Natural killer cell (primary cell): ENCODE data around the gene GTPBP8. TPM values are rescaled to one million over a fixed set of nuclear protein-coding genes. Genes with fewer than 3 reads are reported as not detected.

Experiments
- ATAC-seq, 3 donors: fragments of 150-1000 bp in 2 of 3; fragments of 200-7000 bp in 1 of 3; cut with Tn5 transposase; 1 replicate in 1 of 3; 2 replicates in 2 of 3; pipeline ENCODE4 v1.10.0; 2021; ENCODE audit warnings: mild to moderate bottlenecking in 2 of 3, moderate library complexity in 2 of 3
- DNase-seq, 2 donors: peaks; one replicate each; pipeline versions ENCODE4 v3.0.0 to v3.0.0-alpha.2; 2013 to 2021; ENCODE audit warnings: mixed read lengths in 1 of 2
- H3K27ac ChIP-seq: one replicate; pipeline ENCODE4 v1.5.1; 2013; ENCODE audit warnings: mild to moderate bottlenecking, low read length
- H3K27me3 ChIP-seq: one replicate; pipeline ENCODE4 v1.6.1; 2013; ENCODE audit warnings: low read length; ENCODE audit not compliant: control insufficient read depth, insufficient read depth
- H3K36me3 ChIP-seq: one replicate; pipeline ENCODE4 v1.6.1; 2013; ENCODE audit warnings: low read length; ENCODE audit not compliant: control insufficient read depth, insufficient read depth
- H3K4me1 ChIP-seq: one replicate; pipeline ENCODE4 v1.6.1; 2013; ENCODE audit warnings: low read length; ENCODE audit not compliant: control insufficient read depth, insufficient read depth
- H3K4me3 ChIP-seq: one replicate; pipeline ENCODE4 v1.5.1; 2013; ENCODE audit warnings: low read length
- H3K9me3 ChIP-seq: one replicate; pipeline ENCODE4 v1.6.1; 2013; ENCODE audit warnings: low read length; ENCODE audit not compliant: control insufficient read depth, insufficient read depth
- H3K27ac Mint-ChIP-seq, 2 donors: one replicate each; pipeline ENCODE4 v1.8.0; 2022; ENCODE audit warnings: mild to moderate bottlenecking in 2 of 2, mixed read lengths in 2 of 2, moderate library complexity in 1 of 2
- H3K27me3 Mint-ChIP-seq, 2 donors: one replicate each; pipeline ENCODE4 v1.8.0; 2022; ENCODE audit warnings: low read depth in 2 of 2, mixed read lengths in 2 of 2
- H3K36me3 Mint-ChIP-seq: one replicate; pipeline ENCODE4 v1.8.0; 2022; ENCODE audit warnings: mixed read lengths
- H3K4me1 Mint-ChIP-seq, 2 donors: one replicate each; pipeline ENCODE4 v1.8.0; 2022; ENCODE audit warnings: mixed read lengths in 2 of 2
- H3K4me3 Mint-ChIP-seq: one replicate; pipeline ENCODE4 v1.8.0; 2022; ENCODE audit warnings: mild to moderate bottlenecking, moderate library complexity, mixed read lengths
- H3K9me3 Mint-ChIP-seq, 2 donors: one replicate each; pipeline ENCODE4 v1.8.0; 2022; ENCODE audit warnings: mixed read lengths in 2 of 2
- CTCF ChIP-seq: fragments of 200-600 bp; IDR thresholded peaks from one replicate; pipeline ENCODE4 v1.8.0; 2022; ENCODE audit warnings: antibody characterized with exemption
- WGBS: methylation state at CpG from one replicate; pipeline ENCODE4 v1.1.7; 2013; ENCODE audit warnings: missing lambda C conversion rate; ENCODE audit not compliant: insufficient coverage; 5-methylcytosine and 5-hydroxymethylcytosine counted together
- intact Hi-C: fragments of 100-400 bp; cut with micrococcal nuclease; formaldehyde crosslinking; loops from one replicate; pipeline ENCODE4 v1.14.2; 2022
- total RNA-seq, 4 donors: library from RNA; stranded (reverse); fragments of 120-200 nt in 1 of 4; gene quantifications; one replicate each; pipeline versions ENCODE4 v1.2.3 to v1.2.4, GENCODE V29; 2013 to 2022

The GTPBP8 gene
- total RNA-seq, 3 donors from 2014 or later (not counting 1 experiment from before 2014, with no cell fraction given): 16.6 to 28.6 (median 16.8) TPM

DNA sequence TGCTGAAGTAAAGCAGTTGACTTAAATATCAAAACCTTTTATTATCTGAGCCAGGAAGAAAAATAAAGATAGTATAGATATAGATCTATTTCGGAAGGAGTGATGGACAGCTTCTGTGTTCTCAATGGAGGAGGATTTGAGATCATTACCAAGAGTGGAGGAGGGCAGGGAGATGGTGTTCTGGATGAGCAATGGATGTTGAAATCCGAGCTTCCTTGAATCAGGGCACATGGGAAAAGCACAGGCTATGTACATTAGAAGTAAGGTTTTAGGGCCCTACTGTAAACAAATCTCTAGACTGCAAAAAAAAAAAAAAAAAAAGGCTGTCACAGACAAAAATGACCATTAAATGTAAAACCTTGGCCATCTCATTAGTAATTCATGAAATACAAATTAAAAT, 43.2 kb downstream of the GTPBP8 start:
- H3K9me3 ChIP-seq: no peaks in the 10 kb centered on the region
- DNase-seq: no peak
- WGBS: 92% methylated on average over 2 of the region's 2 CpGs
- Mint-ChIP-seq H3K9me3 (no peaks in the 10 kb centered on the region), H3K4me3 (no peak overlapping the region), H3K4me1 (no peaks in the 10 kb centered on the region), H3K27ac (no peak overlapping the region), H3K36me3 (no peaks in the 10 kb centered on the region), H3K27me3 (no peaks in the 10 kb centered on the region)
- no peaks in the 10 kb centered on the region for H3K4me1 ChIP-seq
- H3K36me3 ChIP-seq: no peaks in the 10 kb centered on the region
- no peak for TF ChIP-seq CTCF
- H3K27me3 ChIP-seq: no peaks in the 10 kb centered on the region
- ATAC-seq: no peak
- intact Hi-C loops: no loop called here
- no peak overlapping the region for H3K4me3 ChIP-seq
- no peak overlapping the region for H3K27ac ChIP-seq

GRCh38 chr3:113035387-113035982, 44.7 kb downstream of the GTPBP8 start:
- Histone ChIP-seq H3K4me1 (no peaks in the 10 kb centered on the region), H3K36me3 (no peaks in the 10 kb centered on the region), H3K27ac (no peak overlapping the region), H3K4me3 (no peak overlapping the region), H3K27me3 (no peaks in the 10 kb centered on the region), H3K9me3 (no peaks in the 10 kb centered on the region)
- TF ChIP-seq CTCF: peak; percentile 88
- 77% methylated on average over 6 of the region's 6 CpGs for WGBS
- Mint-ChIP-seq H3K4me1 (no peaks in the 10 kb centered on the region), H3K4me3 (no peak overlapping the region), H3K27ac (no peak overlapping the region), H3K27me3 (no peaks in the 10 kb centered on the region), H3K36me3 (no peaks in the 10 kb centered on the region), H3K9me3 (no peaks in the 10 kb centered on the region)
- DNase-seq (peak in 1 of 2 donors; percentile 76), ATAC-seq (peak; percentile 76 to 97 (median 90))
- intact Hi-C loops: loop anchor here (5.0 kb wide), 1 partner anchor 393 kb away; the partner anchor contains the start of gene CCDC80

DNA sequence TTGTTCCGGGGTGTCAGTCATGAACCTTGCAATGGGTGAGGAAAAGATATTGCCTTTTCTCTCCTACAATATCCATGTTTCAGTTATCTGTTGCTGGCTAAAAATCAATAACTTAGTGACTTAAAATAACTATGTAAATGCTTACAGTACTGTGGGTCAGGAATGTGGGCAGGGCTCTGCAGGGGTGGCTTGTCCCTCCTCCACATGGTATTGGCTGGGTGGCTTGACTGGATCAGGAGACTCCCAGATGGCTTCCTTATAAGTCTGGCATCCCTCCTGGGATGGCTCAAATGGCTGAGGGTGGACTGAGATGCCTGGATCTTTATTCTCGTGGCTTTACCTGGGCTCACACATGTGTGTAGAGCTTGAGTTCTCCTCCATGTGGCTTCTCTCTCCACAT, 47.5 kb downstream of the GTPBP8 start:
- H3K9me3 ChIP-seq: no peaks in the 10 kb centered on the region
- H3K27ac Mint-ChIP-seq: no peak overlapping the region
- H3K4me1 ChIP-seq: no peaks in the 10 kb centered on the region
- no peak overlapping the region for H3K4me3 Mint-ChIP-seq
- H3K27me3 ChIP-seq: no peaks in the 10 kb centered on the region
- H3K36me3 ChIP-seq: no peaks in the 10 kb centered on the region
- TF ChIP-seq CTCF: no peak
- H3K4me3 ChIP-seq: no peak overlapping the region
- H3K36me3 Mint-ChIP-seq: no peaks in the 10 kb centered on the region
- ATAC-seq (no peak), DNase-seq (no peak)
- intact Hi-C loops: loop anchor here (5.0 kb wide), 1 partner anchor 396 kb away; the partner anchor contains the start of gene CCDC80
- WGBS: 100% methylated on average over 1 of the region's 2 CpGs
- H3K9me3 Mint-ChIP-seq: no peaks in the 10 kb centered on the region
- H3K27me3 Mint-ChIP-seq: no peaks in the 10 kb centered on the region
- no peak overlapping the region for H3K27ac ChIP-seq
- H3K4me1 Mint-ChIP-seq: no peaks in the 10 kb centered on the region

- ATAC-seq (no peak), DNase-seq (no peak)
- no peaks in the 10 kb centered on the region for H3K36me3 ChIP-seq
- H3K9me3 Mint-ChIP-seq: no peaks in the 10 kb centered on the region
- H3K4me3 ChIP-seq: no peak overlapping the region
- H3K27ac Mint-ChIP-seq: no peak overlapping the region
- intact Hi-C loops: loop anchor here (5.0 kb wide), 1 partner anchor 397 kb away; the partner anchor contains the start of gene CCDC80
- H3K4me1 ChIP-seq: no peaks in the 10 kb centered on the region
- H3K27ac ChIP-seq: no peak overlapping the region
- H3K4me1 Mint-ChIP-seq: no peaks in the 10 kb centered on the region
- no peaks in the 10 kb centered on the region for H3K27me3 Mint-ChIP-seq
- H3K4me3 Mint-ChIP-seq: no peak overlapping the region
- H3K27me3 ChIP-seq: no peaks in the 10 kb centered on the region
- H3K9me3 ChIP-seq: no peaks in the 10 kb centered on the region
- TF ChIP-seq CTCF: no peak
- no peaks in the 10 kb centered on the region for H3K36me3 Mint-ChIP-seq
- WGBS: 93% methylated on average over 5 of the region's 5 CpGs
These were observed 48.8 kb downstream of the GTPBP8 start for GRCh38 chr3:113039546-113039945.
